ENCODE data around the gene TOX3.

Gene TOX3

GRCh38 chr16:52489894-52490293 is 57.0 kb downstream of the TOX3 start:
- TF ChIP-seq GLIS3 (CRISPR knock-in tag; IDR thresholded peaks at IDR 0.05) (no peak), SNAI2 (CRISPR knock-in tag; IDR thresholded peaks at IDR 0.05) (no peak), CSRNP3 (CRISPR knock-in tag; IDR thresholded peaks at IDR 0.05) (no peak), ZNF565 (CRISPR knock-in tag; conservative IDR thresholded peaks at IDR 0.05; ENCODE audit: low read depth) (no peak), ZNF70 (CRISPR knock-in tag; IDR thresholded peaks at IDR 0.05) (no peak), OSR1 (CRISPR knock-in tag; IDR thresholded peaks at IDR 0.05) (no peak)
- TF ChIP-seq, protein P1, sequence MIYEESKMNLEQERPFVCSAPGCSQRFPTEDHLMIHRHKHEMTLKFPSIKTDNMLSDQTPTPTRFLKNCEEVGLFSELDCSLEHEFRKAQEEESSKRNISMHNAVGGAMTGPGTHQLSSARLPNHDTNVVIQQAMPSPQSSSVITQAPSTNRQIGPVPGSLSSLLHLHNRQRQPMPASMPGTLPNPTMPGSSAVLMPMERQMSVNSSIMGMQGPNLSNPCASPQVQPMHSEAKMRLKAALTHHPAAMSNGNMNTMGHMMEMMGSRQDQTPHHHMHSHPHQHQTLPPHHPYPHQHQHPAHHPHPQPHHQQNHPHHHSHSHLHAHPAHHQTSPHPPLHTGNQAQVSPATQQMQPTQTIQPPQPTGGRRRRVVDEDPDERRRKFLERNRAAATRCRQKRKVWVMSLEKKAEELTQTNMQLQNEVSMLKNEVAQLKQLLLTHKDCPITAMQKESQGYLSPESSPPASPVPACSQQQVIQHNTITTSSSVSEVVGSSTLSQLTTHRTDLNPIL (CRISPR knock-in tag; IDR thresholded peaks at IDR 0.05; ENCODE audit: low read depth) = no peak
- no peak for ATAC-seq

DNA sequence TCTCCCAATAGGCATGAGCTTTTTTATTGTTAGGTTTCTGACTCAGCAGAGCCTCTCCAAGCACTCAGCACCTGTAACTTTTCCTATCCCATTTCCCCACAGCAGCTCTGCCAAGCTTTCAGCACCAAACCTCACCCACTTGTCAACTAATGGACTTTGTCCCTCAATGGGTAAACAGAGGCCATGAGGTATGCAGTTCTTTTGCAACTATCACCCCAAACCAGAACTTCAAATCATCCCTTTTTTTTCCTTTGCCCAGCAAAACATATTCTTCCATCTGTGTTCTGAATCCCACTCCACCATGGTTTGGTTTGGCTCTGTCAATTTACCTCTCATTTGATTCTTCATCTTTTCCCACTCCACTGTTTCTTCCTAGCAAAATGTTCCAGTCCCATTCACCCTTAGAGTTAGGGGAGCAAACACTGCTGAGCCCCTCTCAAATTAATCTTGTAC is 58.1 kb downstream of the TOX3 start:
- TF ChIP-seq ARNTL (CRISPR knock-in tag; IDR thresholded peaks at IDR 0.05; ENCODE audit: borderline replicate concordance, low read depth) (no peak), CSRNP3 (CRISPR knock-in tag; IDR thresholded peaks at IDR 0.05) (no peak), PATZ1 (CRISPR knock-in tag; IDR thresholded peaks at IDR 0.05; ENCODE audit: borderline replicate concordance) (no peak), BACH2 (CRISPR knock-in tag; IDR thresholded peaks at IDR 0.05; ENCODE audit: borderline replicate concordance) (no peak), CSDC2 (CRISPR knock-in tag; IDR thresholded peaks at IDR 0.05) (no peak), SNAI2 (CRISPR knock-in tag; IDR thresholded peaks at IDR 0.05) (no peak)
- no peak for ATAC-seq

DNA sequence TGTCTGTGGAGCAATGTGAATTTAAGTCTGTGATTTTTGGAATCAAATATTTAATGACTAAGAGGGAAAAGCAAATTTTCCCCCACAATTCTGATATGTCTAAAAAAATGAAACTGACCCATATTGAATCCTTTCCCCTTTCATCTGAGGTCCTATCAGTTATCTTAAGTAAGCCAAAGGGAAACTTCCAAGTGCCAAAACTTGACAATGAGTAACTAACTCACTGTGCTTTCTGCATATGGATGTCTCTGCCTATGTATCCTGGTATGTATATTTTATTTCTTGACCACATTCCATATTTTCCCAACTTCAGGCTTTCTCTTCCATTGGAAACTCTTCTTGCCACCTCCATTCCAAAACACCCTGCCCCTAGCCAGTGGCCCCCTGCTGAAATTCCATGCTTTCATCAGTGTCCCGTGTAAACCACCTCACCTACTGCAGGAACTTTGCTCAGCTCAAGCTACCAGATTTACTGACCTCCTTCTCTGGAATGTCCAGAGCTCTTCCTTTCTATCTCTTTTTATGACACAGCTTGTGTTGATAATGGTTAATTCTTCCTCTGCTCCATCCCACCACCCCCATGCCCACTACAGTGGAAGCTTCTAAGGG is 59.0 kb downstream of the TOX3 start:
- ATAC-seq = no peak
- no peak for TF ChIP-seq RARB (CRISPR knock-in tag; IDR thresholded peaks at IDR 0.05)
- no peak for TF ChIP-seq BACH2 (CRISPR knock-in tag; IDR thresholded peaks at IDR 0.05; ENCODE audit: borderline replicate concordance)
- TF ChIP-seq TOX (CRISPR knock-in tag; IDR thresholded peaks at IDR 0.05; ENCODE audit: borderline replicate concordance) = no peak
- TF ChIP-seq ZC3H10 (CRISPR knock-in tag; IDR thresholded peaks at IDR 0.05) = no peak
- TF ChIP-seq, protein P2, sequence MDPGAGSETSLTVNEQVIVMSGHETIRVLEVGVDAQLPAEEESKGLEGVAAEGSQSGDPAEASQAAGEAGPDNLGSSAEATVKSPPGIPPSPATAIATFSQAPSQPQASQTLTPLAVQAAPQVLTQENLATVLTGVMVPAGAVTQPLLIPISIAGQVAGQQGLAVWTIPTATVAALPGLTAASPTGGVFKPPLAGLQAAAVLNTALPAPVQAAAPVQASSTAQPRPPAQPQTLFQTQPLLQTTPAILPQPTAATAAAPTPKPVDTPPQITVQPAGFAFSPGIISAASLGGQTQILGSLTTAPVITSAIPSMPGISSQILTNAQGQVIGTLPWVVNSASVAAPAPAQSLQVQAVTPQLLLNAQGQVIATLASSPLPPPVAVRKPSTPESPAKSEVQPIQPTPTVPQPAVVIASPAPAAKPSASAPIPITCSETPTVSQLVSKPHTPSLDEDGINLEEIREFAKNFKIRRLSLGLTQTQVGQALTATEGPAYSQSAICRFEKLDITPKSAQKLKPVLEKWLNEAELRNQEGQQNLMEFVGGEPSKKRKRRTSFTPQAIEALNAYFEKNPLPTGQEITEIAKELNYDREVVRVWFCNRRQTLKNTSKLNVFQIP (CRISPR knock-in tag; IDR thresholded peaks at IDR 0.05; ENCODE audit: borderline replicate concordance, low read depth) = no peak
- TF ChIP-seq ESRRG (CRISPR knock-in tag; IDR thresholded peaks at IDR 0.05) = no peak
- TF ChIP-seq CSDC2 (CRISPR knock-in tag; IDR thresholded peaks at IDR 0.05) = no peak
- no peak for TF ChIP-seq ZNF565 (CRISPR knock-in tag; conservative IDR thresholded peaks at IDR 0.05; ENCODE audit: low read depth)
- TF ChIP-seq ZFP30 (CRISPR knock-in tag; IDR thresholded peaks at IDR 0.05) = no peak
- TF ChIP-seq TSHZ2 (CRISPR knock-in tag; IDR thresholded peaks at IDR 0.05) = no peak
- no peak for TF ChIP-seq PATZ1 (CRISPR knock-in tag; IDR thresholded peaks at IDR 0.05; ENCODE audit: borderline replicate concordance)
- TF ChIP-seq ZNF70 (CRISPR knock-in tag; IDR thresholded peaks at IDR 0.05) = no peak
- TF ChIP-seq SNAI2 (CRISPR knock-in tag; IDR thresholded peaks at IDR 0.05) = no peak
- no peak for TF ChIP-seq PPARA (CRISPR knock-in tag; IDR thresholded peaks at IDR 0.05; ENCODE audit: borderline replicate concordance)
- TF ChIP-seq, protein P1 (CRISPR knock-in tag; IDR thresholded peaks at IDR 0.05; ENCODE audit: low read depth) = no peak
- no peak for TF ChIP-seq ZFP3 (CRISPR knock-in tag; IDR thresholded peaks at IDR 0.05)
- TF ChIP-seq CSRNP3 (CRISPR knock-in tag; IDR thresholded peaks at IDR 0.05) = no peak
- TF ChIP-seq OSR1 (CRISPR knock-in tag; IDR thresholded peaks at IDR 0.05) = no peak
